ENCODE results near the gene CRIP3. TPM values are rescaled to one million over a fixed set of nuclear protein-coding genes. Genes with fewer than 3 reads are reported as not detected.

Gene CRIP3
- total and polyA plus RNA-seq, 2 donors (not counting 3 experiments of a cell fraction or from before 2014, with no cell fraction given): not detected

- TF ChIP-seq CTCF (IDR thresholded peaks at IDR 0.05; ENCODE audit: extremely low read depth in 1 of 2, insufficient read depth in 1 of 2, low read depth in 1 of 2, low read length in 2 of 2) (no peak), GATA2 (IDR thresholded peaks at IDR 0.05; ENCODE audit: insufficient read depth, insufficient read length, low read depth, low read length) (no peak), MYC (IDR thresholded peaks at IDR 0.05; ENCODE audit: low read depth, low read length) (no peak)
- DNase-seq (ENCODE audit: low read depth, low spot score) (no peak), FAIRE-seq (no peak)
- Histone ChIP-seq H3K4me2 (ENCODE audit: insufficient read depth, low read length) (no peak overlapping the region), H3K9ac (replicated peaks; ENCODE audit: extremely low read depth, insufficient read depth, low read length) (no peak overlapping the region), H3K4me3 (replicated peaks in 1 of 3; ENCODE audit: insufficient read depth in 1 of 3, low read depth in 1 of 3, low read length in 3 of 3) (no peak overlapping the region), H2AFZ (ENCODE audit: low read depth, low read length) (no peak overlapping the region), H3K79me2 (ENCODE audit: control insufficient read depth, insufficient read depth, low read length) (no peaks in the 10 kb centered on the region), H3K27me3 (ENCODE audit: control insufficient read depth in 2 of 2, insufficient read depth in 2 of 2, low read length in 2 of 2) (no peaks in the 10 kb centered on the region), H3K9me3 (replicated peaks; ENCODE audit: control insufficient read depth, insufficient read depth, low read length) (no peaks in the 10 kb centered on the region), H3K4me1 (ENCODE audit: control insufficient read depth, extremely low read depth, insufficient read depth, low read length) (no peaks in the 10 kb centered on the region), H4K20me1 (replicated peaks; ENCODE audit: control insufficient read depth, extremely low read depth, insufficient read depth, low read length) (no peaks in the 10 kb centered on the region), H3K27ac (ENCODE audit: insufficient read depth, low read depth, low read length) (no peak overlapping the region), H3K9me1 (replicated peaks; ENCODE audit: control insufficient read depth, extremely low read depth, insufficient read depth, low read length) (no peaks in the 10 kb centered on the region), H3K36me3 (ENCODE audit: control insufficient read depth in 2 of 2, extremely low read depth in 1 of 2, insufficient read depth in 2 of 2, low read length in 2 of 2) (no peaks in the 10 kb centered on the region)
- dilution Hi-C loops (cut with MboI; ENCODE audit: extremely low pct_ligation_motif_present, low sequenced_read_pairs): no loop called here
- ChIA-PET CTCF (interaction anchor here (1.0 to 4.0 kb wide), 16 partner anchors 8 to 255 kb away, joined by 3 to 49 read pairs (median 6); partner anchors contain the start of genes ABCC10, DNPH1, LRRC73 and ZNF318), POLR2A (no interaction called here)
- intact Hi-C loops (cut with micrococcal nuclease): loop anchor here (1.0 kb wide), 3 partner anchors 71 to 243 kb away; no protein-coding TSS in a partner anchor
- no TSS peak for BruUV-seq (replicated peaks)
Observed at GRCh38 chr6:43262780-43263313, 45.8 kb downstream of the CRIP3 start.

GRCh38 chr6:43262000-43262779 lies 46.4 kb downstream of the CRIP3 start:
- Histone ChIP-seq H3K27me3 (ENCODE audit: control insufficient read depth in 2 of 2, insufficient read depth in 2 of 2, low read length in 2 of 2) (no peaks in the 10 kb centered on the region), H3K9me3 (replicated peaks; ENCODE audit: control insufficient read depth, insufficient read depth, low read length) (no peaks in the 10 kb centered on the region), H3K27ac (ENCODE audit: insufficient read depth, low read depth, low read length) (no peak overlapping the region), H3K36me3 (ENCODE audit: control insufficient read depth in 2 of 2, extremely low read depth in 1 of 2, insufficient read depth in 2 of 2, low read length in 2 of 2) (no peaks in the 10 kb centered on the region), H3K9me1 (replicated peaks; ENCODE audit: control insufficient read depth, extremely low read depth, insufficient read depth, low read length) (no peaks in the 10 kb centered on the region), H3K4me3 (replicated peaks in 1 of 3; ENCODE audit: insufficient read depth in 1 of 3, low read depth in 1 of 3, low read length in 3 of 3) (no peak overlapping the region), H3K4me1 (ENCODE audit: control insufficient read depth, extremely low read depth, insufficient read depth, low read length) (no peaks in the 10 kb centered on the region), H3K79me2 (ENCODE audit: control insufficient read depth, insufficient read depth, low read length) (no peaks in the 10 kb centered on the region), H3K9ac (replicated peaks; ENCODE audit: extremely low read depth, insufficient read depth, low read length) (no peak overlapping the region), H2AFZ (ENCODE audit: low read depth, low read length) (no peak overlapping the region), H3K4me2 (ENCODE audit: insufficient read depth, low read length) (no peak overlapping the region), H4K20me1 (replicated peaks; ENCODE audit: control insufficient read depth, extremely low read depth, insufficient read depth, low read length) (no peaks in the 10 kb centered on the region)
- ChIA-PET CTCF (interaction anchor here (1.2 to 4.0 kb wide), 9 partner anchors 11 to 255 kb away, joined by 4 to 49 read pairs (median 8); partner anchors contain the start of genes DNPH1 and LRRC73), POLR2A (no interaction called here)
- dilution Hi-C loops (cut with MboI; ENCODE audit: extremely low pct_ligation_motif_present, low sequenced_read_pairs) (no loop called here), intact Hi-C loops (cut with micrococcal nuclease) (no loop called here)
- BruUV-seq (replicated peaks): no TSS peak
- FAIRE-seq (no peak), DNase-seq (ENCODE audit: low read depth, low spot score) (no peak)
- TF ChIP-seq POLR2AphosphoS5 (IDR thresholded peaks at IDR 0.05; ENCODE audit: insufficient read depth, low read depth, low read length) (no peak), FOS (IDR thresholded peaks at IDR 0.05; ENCODE audit: borderline replicate concordance, insufficient read depth, low read length) (no peak), MAX (IDR thresholded peaks at IDR 0.05; ENCODE audit: insufficient read depth, insufficient read length) (no peak), EZH2 (IDR thresholded peaks at IDR 0.05; ENCODE audit: borderline replicate concordance, low read depth, low read length, severe bottlenecking) (no peak), MYC (IDR thresholded peaks at IDR 0.05; ENCODE audit: low read depth, low read length) (no peak), JUN (IDR thresholded peaks at IDR 0.05; ENCODE audit: borderline replicate concordance, insufficient read depth, insufficient read length, low read depth) (no peak), GATA2 (IDR thresholded peaks at IDR 0.05; ENCODE audit: insufficient read depth, insufficient read length, low read depth, low read length) (no peak), POLR2A (IDR thresholded peaks at IDR 0.05; ENCODE audit: low read depth, low read length) (no peak), CTCF (IDR thresholded peaks at IDR 0.05; ENCODE audit: extremely low read depth in 1 of 2, insufficient read depth in 1 of 2, low read depth in 1 of 2, low read length in 2 of 2) (no peak)
